ENCODE data around the gene CLIP1. TPM values are rescaled to one million over a fixed set of nuclear protein-coding genes. Genes with fewer than 3 reads are reported as not detected.

Gene CLIP1
- total RNA-seq, 4 donors from 2014 or later = 78.7 to 147 (median 118) TPM

DNA sequence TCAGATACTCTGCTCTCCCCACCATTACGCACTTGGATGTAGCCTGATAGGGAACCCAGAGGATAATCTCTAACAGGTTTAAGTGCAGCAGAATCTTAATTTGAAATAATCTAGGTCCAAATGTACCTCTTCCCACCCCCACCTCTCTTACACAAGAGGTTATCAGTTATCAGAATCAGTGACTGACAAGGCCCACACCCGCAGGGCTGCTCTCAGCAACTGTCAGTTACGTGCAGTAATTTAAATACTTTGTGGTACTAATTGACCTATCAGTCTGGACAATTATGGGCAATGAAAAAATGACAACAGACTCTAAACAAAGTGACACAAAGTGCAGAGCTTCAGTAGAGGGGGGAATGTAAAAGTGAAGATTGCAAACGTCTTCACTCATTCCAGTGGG is 74.0 kb downstream of the CLIP1 start:
- Histone ChIP-seq H3K4me1 (peaks cover 0 to 5% (median 0%) of the 10 kb centered on the region in 3 donors), H3K27ac (no peak overlapping the region), H3K9me3 (no peaks in the 10 kb centered on the region), H3K4me3 (no peak overlapping the region), H3K27me3 (no peaks in the 10 kb centered on the region), H3K36me3 (peaks cover 10 to 92% (median 12%) of the 10 kb centered on the region in 3 donors)
- 86 to 95% methylated on average over 4 of the region's 4 CpGs for WGBS, 2 donors
- TF ChIP-seq, protein P1, sequence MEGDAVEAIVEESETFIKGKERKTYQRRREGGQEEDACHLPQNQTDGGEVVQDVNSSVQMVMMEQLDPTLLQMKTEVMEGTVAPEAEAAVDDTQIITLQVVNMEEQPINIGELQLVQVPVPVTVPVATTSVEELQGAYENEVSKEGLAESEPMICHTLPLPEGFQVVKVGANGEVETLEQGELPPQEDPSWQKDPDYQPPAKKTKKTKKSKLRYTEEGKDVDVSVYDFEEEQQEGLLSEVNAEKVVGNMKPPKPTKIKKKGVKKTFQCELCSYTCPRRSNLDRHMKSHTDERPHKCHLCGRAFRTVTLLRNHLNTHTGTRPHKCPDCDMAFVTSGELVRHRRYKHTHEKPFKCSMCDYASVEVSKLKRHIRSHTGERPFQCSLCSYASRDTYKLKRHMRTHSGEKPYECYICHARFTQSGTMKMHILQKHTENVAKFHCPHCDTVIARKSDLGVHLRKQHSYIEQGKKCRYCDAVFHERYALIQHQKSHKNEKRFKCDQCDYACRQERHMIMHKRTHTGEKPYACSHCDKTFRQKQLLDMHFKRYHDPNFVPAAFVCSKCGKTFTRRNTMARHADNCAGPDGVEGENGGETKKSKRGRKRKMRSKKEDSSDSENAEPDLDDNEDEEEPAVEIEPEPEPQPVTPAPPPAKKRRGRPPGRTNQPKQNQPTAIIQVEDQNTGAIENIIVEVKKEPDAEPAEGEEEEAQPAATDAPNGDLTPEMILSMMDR (IDR thresholded peaks at IDR 0.05) = no peak
- TF ChIP-seq POLR2A (IDR thresholded peaks at IDR 0.05) = no peak
- no peak for DNase-seq
- intact Hi-C loops (cut with DNase I) = no loop called here

- Histone ChIP-seq H3K9me3 (no peaks in the 10 kb centered on the region), H3K4me1 (peaks cover 0 to 5% (median 0%) of the 10 kb centered on the region in 3 donors), H3K27me3 (no peaks in the 10 kb centered on the region), H3K4me3 (no peak overlapping the region), H3K27ac (no peak overlapping the region), H3K36me3 (peaks cover 0 to 88% (median 5%) of the 10 kb centered on the region in 3 donors)
- WGBS, 2 donors = 96 to 98% methylated on average over 5 of the region's 5 CpGs
- no peak for DNase-seq
- intact Hi-C loops (cut with DNase I) = no loop called here
- TF ChIP-seq, protein P1 (IDR thresholded peaks at IDR 0.05) = no peak
- TF ChIP-seq POLR2A (IDR thresholded peaks at IDR 0.05) = no peak
Measured at GRCh38 chr12:122346054-122346453, 76.4 kb downstream of the CLIP1 start.

DNA sequence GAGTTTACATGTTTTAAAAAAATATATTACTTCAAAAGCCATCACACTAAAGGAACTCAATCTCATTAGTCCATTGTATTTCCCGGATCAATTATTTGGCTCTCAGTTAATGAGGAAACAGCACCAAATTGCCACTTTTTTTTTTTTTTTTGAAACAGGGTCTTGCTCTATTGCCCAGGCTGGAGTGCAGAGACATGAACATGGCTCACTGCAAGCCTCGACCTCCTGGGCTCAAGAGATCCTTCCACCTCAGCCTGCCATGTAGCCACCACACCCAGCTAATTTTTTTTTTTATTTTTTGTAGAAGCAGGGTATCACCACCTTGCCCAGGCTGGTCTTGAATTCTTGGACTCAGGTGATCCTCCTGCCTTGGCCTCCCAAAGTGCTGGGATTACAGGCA is 77.4 kb downstream of the CLIP1 start:
- intact Hi-C loops (cut with DNase I) = no loop called here
- TF ChIP-seq, protein P1 (IDR thresholded peaks at IDR 0.05) = no peak
- TF ChIP-seq POLR2A (IDR thresholded peaks at IDR 0.05) = no peak
- no peaks in the 10 kb centered on the region for H3K9me3 ChIP-seq
- H3K27ac ChIP-seq = no peak overlapping the region
- no peak for DNase-seq
- H3K36me3 ChIP-seq = peaks cover 0 to 88% (median 5%) of the 10 kb centered on the region in 3 donors
- no peak overlapping the region for H3K4me3 ChIP-seq
- WGBS, 2 donors = 84 to 92% methylated on average over 2 of the region's 2 CpGs
- H3K4me1 ChIP-seq = no peaks in the 10 kb centered on the region
- no peaks in the 10 kb centered on the region for H3K27me3 ChIP-seq

GRCh38 chr12:122336015-122336946 is 86.2 kb downstream of the CLIP1 start:
- H3K27me3 ChIP-seq = no peaks in the 10 kb centered on the region
- H3K36me3 ChIP-seq = peaks cover 11 to 97% (median 30%) of the 10 kb centered on the region in 3 donors
- H3K4me1 ChIP-seq = no peaks in the 10 kb centered on the region
- no peak overlapping the region for H3K4me3 ChIP-seq
- no peak overlapping the region for H3K27ac ChIP-seq
- TF ChIP-seq, protein P1 (IDR thresholded peaks at IDR 0.05) = peak in 5 of 6 experiments; percentile 38 to 62 (median 55)
- TF ChIP-seq POLR2A (IDR thresholded peaks at IDR 0.05) = no peak
- no peaks in the 10 kb centered on the region for H3K9me3 ChIP-seq
- whole genome bisulfite sequencing, 2 donors = 62 to 73% methylated on average over 8 of the region's 8 CpGs
- intact Hi-C loops (cut with DNase I) = no loop called here
- no peak for DNase-seq

Data from esophagus squamous epithelium (tissue), 5 donors.